H1 (cell line): ENCODE results near the gene ATPAF2. TPM values are rescaled to one million over a fixed set of nuclear protein-coding genes. Genes with fewer than 3 reads are reported as not detected.

ENCODE experiments used
- CTCF ChIA-PET: fragments of 300-600 bp; sonication (Branson Sonifier 250); formaldehyde crosslinking; loops from one replicate; lab custom pipeline; 2021; ENCODE audit not compliant: partially characterized antibody; lab: Charles Lee
- POLR2A ChIA-PET: fragments of 300-600 bp; sonication (Branson Sonifier 250); formaldehyde crosslinking; loops from one replicate; lab custom pipeline; 2021; ENCODE audit warnings: inconsistent platforms; ENCODE audit not compliant: partially characterized antibody; lab: Charles Lee
- DNase-seq, 2 experiments: peaks; one replicate each; pipeline versions ENCODE4 v3.0.0 to v3.0.0-alpha.2; 2010 to 2022; ENCODE audit warnings: low spot score in 2 of 2, low read depth in 1 of 2, mixed read lengths in 1 of 2
- FAIRE-seq: peaks from 2 replicates; lab custom pipeline; 2011; peaks lifted over from hg19 to GRCh38; lab: Jason Lieb, UNC
- H2AFZ ChIP-seq: 2 replicates; pipeline ENCODE4 v1.8.1; 2012; ENCODE audit warnings: low read length, inconsistent platforms
- H2AK5ac ChIP-seq: 2 replicates; pipeline ENCODE4 v1.6.1; 2013; ENCODE audit warnings: low read depth, low read length
- H2BK120ac ChIP-seq: replicated peaks from 2 replicates; pipeline ENCODE3; 2013; ENCODE audit warnings: low read depth, low read length, inconsistent platforms
- H2BK12ac ChIP-seq: 2 replicates; pipeline ENCODE4 v1.6.1; 2013; ENCODE audit warnings: low read depth, low read length
- H2BK15ac ChIP-seq: 2 replicates; pipeline ENCODE4 v1.6.1; 2013; ENCODE audit warnings: low read length
- H2BK20ac ChIP-seq: 2 replicates; pipeline ENCODE4 v1.6.1; 2013; ENCODE audit warnings: low read length
- H2BK5ac ChIP-seq: 2 replicates; pipeline ENCODE4 v1.6.1; 2013; ENCODE audit warnings: low read depth, low read length
- H3K14ac ChIP-seq: 2 replicates; pipeline ENCODE4 v1.6.1; 2013; ENCODE audit warnings: inconsistent platforms; ENCODE audit not compliant: insufficient read length
- H3K18ac ChIP-seq: 2 replicates; pipeline ENCODE4 v1.6.1; 2013; ENCODE audit warnings: low read length; ENCODE audit errors: extremely low read depth
- H3K23ac ChIP-seq: 2 replicates; pipeline ENCODE4 v1.6.1; 2013; ENCODE audit warnings: inconsistent platforms; ENCODE audit not compliant: insufficient read length
- H3K23me2 ChIP-seq: 2 replicates; pipeline ENCODE4 v1.6.1; 2013; ENCODE audit warnings: low read depth, low read length
- H3K27ac ChIP-seq: 2 replicates; pipeline ENCODE4 v1.6.1; 2011; ENCODE audit warnings: low read depth, low read length, inconsistent platforms
- H3K27me3 ChIP-seq, 4 experiments: replicated peaks in 1 of 4; 1 replicate in 1 of 4; 2 replicates in 3 of 4; pipeline versions ENCODE4 v1.6.1 to v1.8.1; 2011 to 2013; ENCODE audit warnings: low read length in 3 of 4, mild to moderate bottlenecking in 3 of 4, inconsistent platforms in 2 of 4, mixed read lengths in 2 of 4, moderate library complexity in 1 of 4; ENCODE audit not compliant: control insufficient read depth in 3 of 4, insufficient read depth in 3 of 4; ENCODE audit errors: extremely low read depth in 1 of 4
- H3K36me3 ChIP-seq, 4 experiments: 2 replicates each; pipeline versions ENCODE4 v1.6.1 to v1.8.1; 2011 to 2013; ENCODE audit warnings: mild to moderate bottlenecking in 4 of 4, low read length in 3 of 4, moderate library complexity in 2 of 4, control low read depth in 1 of 4, inconsistent platforms in 1 of 4; ENCODE audit not compliant: insufficient read depth in 4 of 4, control insufficient read depth in 2 of 4
- H3K4ac ChIP-seq: replicated peaks from 2 replicates; pipeline ENCODE3; 2013; ENCODE audit warnings: low read length, low read depth, mixed read lengths, inconsistent platforms; ENCODE audit not compliant: insufficient read length
- H3K4me1 ChIP-seq, 4 experiments: replicated peaks in 1 of 4; 1 replicate in 1 of 4; 2 replicates in 3 of 4; pipeline versions ENCODE4 v1.6.1 to v1.8.1; 2011 to 2013; ENCODE audit warnings: low read length in 3 of 4, inconsistent platforms in 2 of 4, mixed read lengths in 1 of 4; ENCODE audit not compliant: insufficient read depth in 4 of 4, control insufficient read depth in 3 of 4
- H3K4me2 ChIP-seq, 2 experiments: 2 replicates each; pipeline versions ENCODE4 v1.6.1 to v1.8.1; 2011 to 2013; ENCODE audit warnings: low read depth in 2 of 2, low read length in 2 of 2, control low read depth in 1 of 2, inconsistent platforms in 1 of 2, mild to moderate bottlenecking in 1 of 2; ENCODE audit not compliant: insufficient read depth in 1 of 2
- H3K4me3 ChIP-seq, 4 experiments: fragments of 200-600, 300-600 bp in 1 of 4; sonication (generic), shearing (Covaris generic), sonication (Bioruptor Twin) in 1 of 4; 2 replicates each; pipeline versions ENCODE4 v1.5.1 to v1.8.1; 2011 to 2016; ENCODE audit warnings: low read length in 4 of 4, low read depth in 3 of 4, control low read depth in 2 of 4, inconsistent platforms in 2 of 4, mild to moderate bottlenecking in 2 of 4, mixed read lengths in 1 of 4, moderate library complexity in 1 of 4; ENCODE audit not compliant: insufficient read depth in 2 of 4; ENCODE audit errors: extremely low read depth in 1 of 4
- H3K56ac ChIP-seq: replicated peaks from 2 replicates; pipeline ENCODE3; 2013; ENCODE audit warnings: low read depth, mild to moderate bottlenecking, mixed read lengths, low read length, inconsistent platforms; ENCODE audit not compliant: insufficient read length
- H3K79me1 ChIP-seq: 2 replicates; pipeline ENCODE4 v1.6.1; 2013; ENCODE audit warnings: low read depth, low read length, control low read depth
- H3K79me2 ChIP-seq, 2 experiments: 2 replicates each; pipeline versions ENCODE4 v1.6.1 to v1.8.1; 2012 to 2013; ENCODE audit warnings: low read length in 2 of 2, mild to moderate bottlenecking in 2 of 2, inconsistent platforms in 1 of 2; ENCODE audit not compliant: insufficient read depth in 2 of 2, control insufficient read depth in 1 of 2
- H3K9ac ChIP-seq, 4 experiments: replicated peaks in 1 of 4; 1 replicate in 1 of 4; 2 replicates in 3 of 4; pipeline versions ENCODE4 v1.6.1 to v1.8.1; 2011 to 2013; ENCODE audit warnings: low read depth in 3 of 4, low read length in 3 of 4, control low read depth in 2 of 4, mild to moderate bottlenecking in 2 of 4, moderate library complexity in 2 of 4, inconsistent platforms in 1 of 4; ENCODE audit errors: extremely low read depth in 1 of 4
- H3K9me3 ChIP-seq, 2 experiments: 2 replicates each; pipeline versions ENCODE4 v1.6.1 to v1.8.1; 2012 to 2013; ENCODE audit warnings: mild to moderate bottlenecking in 2 of 2, moderate library complexity in 2 of 2, control low read depth in 1 of 2, inconsistent platforms in 1 of 2, low read depth in 1 of 2, low read length in 1 of 2, mixed read lengths in 1 of 2; ENCODE audit not compliant: insufficient read depth in 2 of 2
- H4K20me1 ChIP-seq, 2 experiments: replicated peaks in 1 of 2; 2 replicates each; pipeline versions ENCODE3 to v1.8.1; 2011 to 2013; ENCODE audit warnings: inconsistent platforms in 2 of 2, low read length in 2 of 2, mild to moderate bottlenecking in 1 of 2; ENCODE audit not compliant: insufficient read depth in 2 of 2, control insufficient read depth in 1 of 2
- H4K5ac ChIP-seq: 2 replicates; pipeline ENCODE4 v1.6.1; 2013; ENCODE audit warnings: low read length, low read depth, mixed read lengths, inconsistent platforms; ENCODE audit not compliant: insufficient read length
- H4K8ac ChIP-seq: 2 replicates; pipeline ENCODE4 v1.8.0; 2013; ENCODE audit warnings: mild to moderate bottlenecking, moderate library complexity, low read length, inconsistent platforms; ENCODE audit not compliant: insufficient read depth; ENCODE audit errors: extremely low read depth
- H4K91ac ChIP-seq: replicated peaks from 2 replicates; pipeline ENCODE3; 2013; ENCODE audit warnings: low read length, mixed read lengths, inconsistent platforms; ENCODE audit not compliant: insufficient read length
- CBX8 ChIP-seq: fragments of 300-800, 300-1000 bp; sonication (generic); IDR thresholded peaks from 2 replicates; pipeline ENCODE4 v1.7.1; 2016; ENCODE audit warnings: low read depth, low read length, borderline replicate concordance
- CEBPB ChIP-seq: IDR thresholded peaks from 2 replicates; pipeline ENCODE4 v1.6.1; 2012; ENCODE audit warnings: low read depth, low read length
- EP300 ChIP-seq, 2 experiments: IDR thresholded peaks; 1 replicate in 1 of 2; 2 replicates in 1 of 2; pipeline ENCODE4 v1.6.1; 2011 to 2012; ENCODE audit warnings: low read depth in 2 of 2, low read length in 2 of 2, mild to moderate bottlenecking in 2 of 2, borderline replicate concordance in 1 of 2, inconsistent platforms in 1 of 2, moderate library complexity in 1 of 2
- RAD21 ChIP-seq, 2 experiments: IDR thresholded peaks in 1 of 2; conservative IDR thresholded peaks in 1 of 2; 2 replicates each; pipeline ENCODE4 v1.6.1; 2011; ENCODE audit warnings: low read depth in 2 of 2, low read length in 2 of 2, improper control_type of control experiment in 1 of 2, inconsistent platforms in 1 of 2, mild to moderate bottlenecking in 1 of 2, moderate library complexity in 1 of 2
- SIX5 ChIP-seq: IDR thresholded peaks from 2 replicates; pipeline ENCODE4 v1.6.1; 2011; ENCODE audit warnings: mild to moderate bottlenecking, low read depth, low read length
- SP4 ChIP-seq: IDR thresholded peaks from 2 replicates; pipeline ENCODE4 v1.6.1; 2012; ENCODE audit warnings: low read length, inconsistent platforms
- WGBS, 2 experiments: shearing (Covaris generic) in 1 of 2; methylation state at CpG; one replicate each; pipeline versions ENCODE4 v1.1.6 to v1.1.7; 2013 to 2015; ENCODE audit warnings: low lambda C conversion rate in 2 of 2, mixed read lengths in 2 of 2, inconsistent platforms in 1 of 2, low coverage in 1 of 2, missing lambda C conversion rate in 1 of 2; ENCODE audit not compliant: insufficient replicate concordance in 2 of 2, insufficient coverage in 1 of 2, insufficient read length in 1 of 2; ENCODE audit errors: extremely low coverage in 1 of 2, missing lambda C conversion rate in 1 of 2; 5-methylcytosine and 5-hydroxymethylcytosine counted together
- polyA plus RNA-seq, 7 experiments: library from polyadenylated mRNA; depleted of rRNA in 3 of 7; stranded (reverse) in 5 of 7; unstranded in 2 of 7; fragments of >200 nt in 5 of 7; fragments of 200-250 nt in 2 of 7; gene quantifications; 1 replicate in 5 of 7; 2 replicates in 1 of 7; 4 replicates in 1 of 7; pipeline versions ENCODE4 v1.2.1 to v1.2.3, GENCODE V29; 2011 to 2013; ENCODE audit warnings: missing spikeins in 2 of 7, mixed read lengths in 2 of 7
- total RNA-seq: library from RNA; stranded (reverse); fragmentation: NEBNext Ultra II Directional; extraction: Animal tissue kit (Norgen Biotek cat#: 25700); gene quantifications from 2 replicates; pipeline ENCODE4 v1.2.1, GENCODE V29; 2021

The ATPAF2 gene
- total and polyA plus RNA-seq, 2 of the 8 experiments (the other 6 are each of a cell fraction or from before 2014, with no cell fraction given), result 19.6 to 22.9 TPM

DNA sequence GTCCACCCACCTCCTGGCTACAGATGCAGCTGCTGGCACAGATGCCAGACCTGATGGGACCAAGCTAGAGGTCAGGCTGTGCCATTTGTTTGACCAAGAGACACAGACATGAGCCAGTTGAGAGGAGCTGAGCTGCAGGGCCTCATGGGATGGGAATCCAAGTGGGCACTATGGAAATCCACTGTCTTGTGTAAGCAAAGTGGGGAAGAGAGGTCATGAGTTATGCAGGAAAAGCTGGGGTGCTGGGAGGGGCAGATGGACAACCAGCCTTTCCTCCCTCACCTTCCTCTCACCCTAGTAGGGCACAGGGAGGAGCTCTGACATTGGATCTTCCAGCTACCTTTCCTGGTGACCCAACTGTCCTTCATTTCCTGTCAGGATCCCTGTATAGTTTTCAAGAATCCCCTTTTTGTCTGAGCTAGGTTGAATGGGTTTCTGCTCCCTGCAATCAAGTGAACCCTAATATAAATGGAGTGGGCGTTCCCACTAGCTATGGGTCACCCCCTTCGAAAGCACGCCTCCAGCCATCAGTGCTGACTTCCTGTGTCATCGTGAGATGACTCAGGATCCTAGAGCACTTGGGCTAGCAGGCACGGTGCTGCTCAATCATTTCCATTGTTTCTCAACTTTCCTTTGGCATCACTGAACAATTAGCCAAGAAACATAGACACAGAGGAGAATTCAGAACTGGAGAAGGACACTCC, 13.6 kb downstream of the ATPAF2 start:
- Histone ChIP-seq H3K79me2 (no peaks in the 10 kb centered on the region), H3K9ac (no peak overlapping the region), H2AK5ac (no peak overlapping the region), H3K36me3 (no peaks in the 10 kb centered on the region; a peak in 1 of 8 replicates), H3K18ac (no peak overlapping the region), H2BK12ac (no peak overlapping the region), H4K91ac (no peak overlapping the region), H2BK120ac (no peak overlapping the region), H3K27me3 (no peaks in the 10 kb centered on the region; a peak in 1 of 7 replicates), H3K23ac (no peak overlapping the region), H3K56ac (no peak overlapping the region), H2AFZ (no peak overlapping the region), H4K20me1 (no peaks in the 10 kb centered on the region), H3K4me2 (no peak overlapping the region), H2BK20ac (no peak overlapping the region), H3K23me2 (no peaks in the 10 kb centered on the region), H3K4ac (no peak overlapping the region), H3K9me3 (no peaks in the 10 kb centered on the region), H2BK5ac (no peak overlapping the region), H2BK15ac (no peak overlapping the region), H3K4me3 (no peak overlapping the region), H4K5ac (no peak overlapping the region), H3K14ac (no peak overlapping the region), H4K8ac (no peak overlapping the region), H3K79me1 (peaks cover 2% of the 10 kb centered on the region; the same call in 1 of the 2 replicates), H3K27ac (no peak overlapping the region), H3K4me1 (no peaks in the 10 kb centered on the region)
- no peak for DNase-seq
- TF ChIP-seq EP300 (IDR thresholded peaks at IDR 0.05; ENCODE audit: borderline replicate concordance in 1 of 2, low read depth in 2 of 2, low read length in 2 of 2), result no peak
- TF ChIP-seq CEBPB, result no peak
- no peak for TF ChIP-seq CBX8
- no peak for TF ChIP-seq SIX5
- TF ChIP-seq RAD21 (IDR thresholded peaks at IDR 0.05 in 1 of 2, conservative IDR thresholded peaks at IDR 0.05 in 1 of 2; ENCODE audit: low read depth in 2 of 2, low read length in 2 of 2), result no peak
- TF ChIP-seq SP4, result no peak
- ChIA-PET CTCF (interaction anchor here (0.6 to 5.2 kb wide), 12 partner anchors 8 to 277 kb away, joined by 3 to 28 read pairs (median 3); partner anchors contain the start of genes ATPAF2 and GID4), POLR2A (interaction anchor here (2.8 kb wide), 1 partner anchor 13 kb away, joined by 7 read pairs; the partner anchor contains the start of genes ATPAF2 and GID4)
- FAIRE-seq, result no peak
- 82% methylated on average over 5 of the region's 5 CpGs; no CpG with 5 or more reads in 1 of the 2 experiments for WGBS, 2 experiments
